ENCODE results near the gene MKS1.

MKS1 gene

GRCh38 chr17:58245428-58246103, 26.5 kb upstream of the MKS1 start:
- in situ Hi-C loops (cut with MboI; ENCODE audit: low sequenced_read_pairs), result no loop called here

GRCh38 chr17:58244963-58245362, 25.9 kb upstream of the MKS1 start:
- in situ Hi-C loops (cut with MboI; ENCODE audit: low sequenced_read_pairs), result no loop called here

DNA sequence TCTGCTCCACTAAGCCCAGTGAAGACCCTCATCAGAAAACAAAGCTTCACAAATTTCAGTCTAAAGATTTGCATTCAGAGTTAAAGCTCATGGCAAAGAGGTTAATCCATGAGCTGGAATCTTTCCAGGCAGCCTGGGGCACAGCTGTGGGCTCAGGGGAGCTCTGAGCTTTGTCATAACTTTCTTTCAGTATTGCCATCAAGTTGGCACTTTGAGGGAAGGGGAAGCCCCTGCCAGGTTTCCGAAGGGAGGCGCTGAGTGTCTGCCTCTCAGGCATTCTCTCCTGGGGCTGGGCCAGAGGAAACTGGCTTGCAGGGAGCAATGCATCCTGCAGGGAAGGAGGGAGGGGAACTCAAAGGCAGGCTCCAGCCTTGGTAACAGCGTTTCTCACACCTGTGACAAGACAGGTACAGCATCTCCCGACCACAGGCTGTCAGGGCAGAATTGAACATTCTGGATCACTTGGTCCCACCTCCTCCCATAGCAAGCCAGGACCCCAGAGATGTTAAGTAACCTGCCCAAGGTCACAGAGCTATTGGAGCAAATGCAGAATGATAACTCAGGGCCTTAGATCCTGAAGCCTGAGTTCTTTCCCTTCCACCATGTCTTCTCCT, 23.2 kb upstream of the MKS1 start:
- in situ Hi-C loops (cut with MboI; ENCODE audit: low sequenced_read_pairs), result no loop called here

GRCh38 chr17:58239987-58240386, 20.9 kb upstream of the MKS1 start:
- in situ Hi-C loops (cut with MboI; ENCODE audit: low sequenced_read_pairs), result no loop called here

GRCh38 chr17:58238147-58238634, 19.1 kb upstream of the MKS1 start, which contains the start of gene LPO:
TSS of gene LPO (plus strand) at chr17:58238584. CDS start at chr17:58242980, 4,396 bp downstream.
- in situ Hi-C loops (cut with MboI; ENCODE audit: low sequenced_read_pairs), result no loop called here

GRCh38 chr17:58236394-58236793, 17.3 kb upstream of the MKS1 start:
- in situ Hi-C loops (cut with MboI; ENCODE audit: low sequenced_read_pairs), result no loop called here

- in situ Hi-C loops (cut with MboI; ENCODE audit: low sequenced_read_pairs), result no loop called here
Measured at GRCh38 chr17:58235821-58236220, 16.8 kb upstream of the MKS1 start.

DNA sequence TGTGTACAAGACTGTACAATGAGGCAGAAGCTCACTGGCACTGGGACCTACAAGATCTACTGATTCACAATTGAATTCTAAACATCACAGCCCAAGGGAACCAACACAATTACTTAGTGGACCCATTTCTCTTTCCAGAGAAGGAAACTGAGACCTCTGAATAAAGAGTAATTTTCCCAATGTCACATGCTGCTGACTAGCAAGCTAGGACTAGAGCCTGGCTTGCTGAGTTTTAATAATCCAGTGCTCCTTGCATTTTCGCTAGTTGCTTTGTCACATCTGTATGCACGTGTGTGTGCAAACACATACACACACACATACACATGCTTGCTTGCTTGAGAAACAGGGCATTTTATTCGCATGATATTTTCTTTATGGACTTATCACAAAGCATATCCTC, 15.5 kb upstream of the MKS1 start:
- in situ Hi-C loops (cut with MboI; ENCODE audit: low sequenced_read_pairs), result no loop called here

GRCh38 chr17:58233543-58233942, 14.5 kb upstream of the MKS1 start:
- in situ Hi-C loops (cut with MboI; ENCODE audit: low sequenced_read_pairs), result no loop called here

GRCh38 chr17:58232707-58233156, 13.7 kb upstream of the MKS1 start:
- in situ Hi-C loops (cut with MboI; ENCODE audit: low sequenced_read_pairs), result no loop called here

DNA sequence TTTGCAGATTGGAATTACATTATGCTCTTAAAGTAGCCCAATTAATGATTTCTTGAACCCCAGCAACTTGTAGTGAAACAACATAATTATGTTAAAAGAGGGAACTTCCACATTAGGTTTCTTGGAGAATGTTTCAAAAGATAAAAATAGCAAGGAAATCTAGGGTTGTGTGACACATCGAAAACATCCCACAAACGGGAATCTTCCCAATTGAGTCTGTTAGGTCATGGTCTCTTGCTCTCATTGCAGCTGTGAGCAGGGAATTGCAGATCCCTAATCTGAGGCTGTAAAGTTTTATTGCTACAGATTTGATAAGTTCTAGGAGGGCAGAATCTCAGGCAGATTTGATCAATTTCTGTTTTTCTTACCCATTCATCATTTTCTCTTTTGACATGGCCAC, 12.6 kb upstream of the MKS1 start:
- in situ Hi-C loops (cut with MboI; ENCODE audit: low sequenced_read_pairs), result no loop called here

- in situ Hi-C loops (cut with MboI; ENCODE audit: low sequenced_read_pairs), result no loop called here
Measured at GRCh38 chr17:58229881-58230280, 10.8 kb upstream of the MKS1 start.

DNA sequence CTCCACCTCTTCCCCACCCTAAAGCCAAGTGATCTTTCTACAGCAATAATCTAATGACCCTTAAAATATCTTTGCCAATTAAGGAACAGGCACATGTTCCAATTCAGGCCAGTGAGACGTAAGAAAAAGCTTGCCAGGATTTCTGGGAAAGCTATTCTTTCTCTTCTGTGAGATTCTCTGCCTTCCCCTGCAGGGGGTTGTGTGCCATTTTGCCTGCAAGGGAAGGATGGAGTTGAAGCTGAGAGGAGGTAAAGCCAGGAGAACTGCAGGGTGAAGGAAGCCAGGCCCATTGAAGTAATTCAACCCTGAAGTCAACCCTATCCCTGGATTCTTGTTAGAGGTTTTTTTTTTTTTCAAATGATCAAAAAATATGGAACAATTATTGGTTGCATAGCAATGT, 10.3 kb upstream of the MKS1 start:
- in situ Hi-C loops (cut with MboI; ENCODE audit: low sequenced_read_pairs), result no loop called here

DNA sequence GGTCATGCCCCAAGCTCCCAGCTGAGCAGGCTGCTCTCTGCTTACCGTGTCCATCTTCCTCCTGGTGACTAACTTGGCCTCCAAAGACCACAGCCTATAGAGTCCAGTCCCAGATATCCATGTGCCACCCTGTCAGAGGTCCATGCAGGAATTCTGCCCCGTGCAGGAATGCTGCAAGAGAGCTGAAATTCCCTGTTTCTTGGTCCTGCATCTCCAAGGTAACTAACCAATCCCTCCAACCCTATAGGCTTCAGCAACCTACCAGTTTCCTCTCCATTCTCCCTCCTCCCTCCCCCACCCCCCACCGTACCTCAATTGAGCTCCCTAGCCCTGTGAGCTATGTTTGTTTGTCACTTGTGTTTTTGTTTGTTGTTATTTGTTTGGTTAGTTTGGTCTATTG, 9.6 kb upstream of the MKS1 start:
- in situ Hi-C loops (cut with MboI; ENCODE audit: low sequenced_read_pairs), result no loop called here

GRCh38 chr17:58227733-58228132, 8.7 kb upstream of the MKS1 start:
- in situ Hi-C loops (cut with MboI; ENCODE audit: low sequenced_read_pairs), result no loop called here

GRCh38 chr17:58224315-58224714, 5.3 kb upstream of the MKS1 start:
- in situ Hi-C loops (cut with MboI; ENCODE audit: low sequenced_read_pairs), result no loop called here

DNA sequence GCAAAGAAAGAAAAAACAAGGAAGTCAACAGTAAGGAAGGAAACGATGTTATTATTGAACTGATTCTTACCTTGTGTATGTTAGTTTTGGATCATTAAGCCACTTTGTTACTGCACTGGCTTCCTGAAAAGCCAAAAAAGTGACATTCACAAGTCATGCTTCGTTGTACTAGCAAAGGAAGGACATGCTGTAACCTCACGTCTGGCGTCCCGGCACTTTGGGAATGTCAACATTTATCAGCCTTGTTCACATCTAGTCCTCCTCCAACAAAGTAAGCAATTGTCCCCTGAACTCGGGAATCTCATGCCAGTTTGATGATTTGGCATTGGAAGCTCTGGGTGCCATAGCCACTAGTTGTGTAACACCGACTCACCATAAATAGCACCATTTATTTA, 731 bp upstream of the MKS1 start:
- in situ Hi-C loops (cut with MboI; ENCODE audit: low sequenced_read_pairs), result no loop called here

GRCh38 chr17:58217766-58218165, 1.3 kb downstream of the MKS1 start:
- in situ Hi-C loops (cut with MboI; ENCODE audit: low sequenced_read_pairs), result no loop called here

- in situ Hi-C loops (cut with MboI; ENCODE audit: low sequenced_read_pairs), result no loop called here
Measured at GRCh38 chr17:58215685-58216084, 3.4 kb downstream of the MKS1 start.

DNA sequence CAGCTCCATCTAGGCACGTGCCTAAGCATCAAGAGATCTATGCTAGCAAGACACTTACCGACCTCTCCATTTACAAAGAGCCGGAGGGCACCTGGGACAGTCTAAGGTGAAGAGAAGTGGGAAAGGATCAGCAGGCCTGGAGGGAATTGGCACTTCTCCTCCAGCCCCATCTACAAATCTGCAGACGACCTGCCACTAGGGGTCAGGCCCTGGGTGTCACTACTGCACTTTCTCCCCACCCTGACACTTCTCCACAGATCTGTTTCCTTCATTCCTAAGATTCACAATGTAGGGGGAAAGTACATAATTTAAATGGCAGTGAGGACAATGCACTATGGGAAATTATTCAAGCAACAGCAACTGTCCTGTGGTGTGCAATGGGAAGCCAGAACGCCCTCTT, 8.1 kb downstream of the MKS1 start:
- in situ Hi-C loops (cut with MboI; ENCODE audit: low sequenced_read_pairs), result no loop called here

DNA sequence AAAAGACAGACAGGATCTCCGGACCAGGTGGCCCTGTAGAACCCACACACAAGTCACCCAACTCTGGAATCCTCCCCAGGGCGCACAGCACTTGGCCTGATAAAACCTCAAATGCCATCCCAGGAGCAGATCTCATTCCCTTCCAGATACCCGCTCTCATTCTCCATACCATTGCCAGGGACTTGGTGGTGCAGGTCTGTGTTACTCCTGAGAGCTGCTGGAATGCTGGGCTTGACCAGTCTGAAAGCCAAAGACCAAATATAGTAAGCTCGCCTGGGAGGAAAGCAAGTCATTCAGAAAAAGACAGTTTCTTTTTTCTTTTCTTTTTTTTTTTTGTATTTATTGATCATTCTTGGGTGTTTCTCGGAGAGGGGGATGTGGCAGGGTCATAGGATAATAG, 10.7 kb downstream of the MKS1 start:
- in situ Hi-C loops (cut with MboI; ENCODE audit: low sequenced_read_pairs), result no loop called here

- in situ Hi-C loops (cut with MboI; ENCODE audit: low sequenced_read_pairs), result no loop called here
Measured at GRCh38 chr17:58207451-58207850, 11.6 kb downstream of the MKS1 start.

DNA sequence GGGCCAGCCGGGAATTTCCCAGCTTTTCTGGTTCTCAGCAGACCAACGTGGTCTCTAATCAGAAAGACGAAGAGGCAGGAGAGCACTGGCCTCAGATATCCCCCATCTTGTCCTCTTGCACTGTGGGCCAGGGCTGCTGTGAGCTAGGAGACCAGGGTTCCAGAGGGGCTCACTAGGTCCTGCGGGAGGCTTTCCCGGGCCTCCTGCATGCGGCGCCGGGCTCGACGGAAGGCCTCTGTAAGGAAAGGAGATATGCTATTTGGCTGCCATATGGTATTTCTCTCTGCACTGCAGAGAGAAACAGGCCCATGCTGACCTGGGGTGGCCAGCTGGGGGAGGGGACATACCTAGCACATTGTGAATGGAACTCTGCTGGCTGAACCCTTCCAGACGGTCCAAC, 13.1 kb downstream of the MKS1 start:
- in situ Hi-C loops (cut with MboI; ENCODE audit: low sequenced_read_pairs), result no loop called here

Data from HL-60/S4 treated with retinoic acid at 250 ng/mL for 4 days and 3 days (cell line).